HFFc6 (cell line): ENCODE results near the gene FGA. TPM values are rescaled to one million over a fixed set of nuclear protein-coding genes. Genes with fewer than 3 reads are reported as not detected.
A peak's percentile ranks its signal among the peaks of the same experiment; 100 is the strongest.

Experiments
- DNase-seq: peaks from one replicate; pipeline ENCODE4 v3.0.0-alpha.2; 2018
- H3K27ac Mint-ChIP-seq: 2 replicates; pipeline ENCODE4 v1.8.0; 2020; ENCODE audit warnings: mild to moderate bottlenecking, mixed read lengths
- H3K27me3 Mint-ChIP-seq: 2 replicates; pipeline ENCODE4 v1.8.0; 2021; ENCODE audit warnings: mild to moderate bottlenecking, moderate library complexity, mixed read lengths; ENCODE audit not compliant: insufficient read depth
- H3K36me3 Mint-ChIP-seq: 2 replicates; pipeline ENCODE4 v1.8.0; 2021; ENCODE audit warnings: low read depth, mixed read lengths
- H3K4me1 Mint-ChIP-seq: 2 replicates; pipeline ENCODE4 v1.8.0; 2020; ENCODE audit warnings: low read depth, mixed read lengths
- H3K4me3 Mint-ChIP-seq: 2 replicates; pipeline ENCODE4 v1.8.0; 2020; ENCODE audit warnings: mild to moderate bottlenecking, moderate library complexity, mixed read lengths
- H3K9me3 Mint-ChIP-seq: 2 replicates; pipeline ENCODE4 v1.8.0; 2020; ENCODE audit warnings: mild to moderate bottlenecking, mixed read lengths
- CTCF ChIP-seq: fragments of 200-600 bp; sonication (generic); IDR thresholded peaks from 2 replicates; pipeline ENCODE4 v1.5.0; 2021; ENCODE audit warnings: antibody characterized with exemption, mild to moderate bottlenecking
- total RNA-seq, 6 experiments: library from RNA; stranded (reverse); fragmentation: NEBNext Ultra II Directional; extraction: Animal tissue kit (Norgen Biotek cat#: 25700); gene quantifications; 2 replicates in 1 of 6; 3 replicates in 5 of 6; pipeline ENCODE4 v1.2.3, GENCODE V29; 2021

The FGA gene
- total RNA-seq, 6 experiments from 2014 or later, result not detected

- Mint-ChIP-seq H3K9me3 (no peaks in the 10 kb centered on the region), H3K4me3 (no peak overlapping the region), H3K4me1 (peaks cover 4% of the 10 kb centered on the region; the same call in 1 of the 2 replicates), H3K36me3 (no peaks in the 10 kb centered on the region), H3K27me3 (no peaks in the 10 kb centered on the region; the same call in 1 of the 2 replicates), H3K27ac (no peak overlapping the region)
- no peak for DNase-seq
- no peak for TF ChIP-seq CTCF
Observed at GRCh38 chr4:154625971-154626370, 35.4 kb upstream of the FGA start.

GRCh38 chr4:154623995-154624394 is 33.5 kb upstream of the FGA start:
- no peak overlapping the region for H3K4me3 Mint-ChIP-seq
- TF ChIP-seq CTCF, result no peak
- H3K9me3 Mint-ChIP-seq, result no peaks in the 10 kb centered on the region
- no peaks in the 10 kb centered on the region for H3K36me3 Mint-ChIP-seq
- no peak overlapping the region for H3K27ac Mint-ChIP-seq
- no peaks in the 10 kb centered on the region; the same call in 1 of the 2 replicates for H3K27me3 Mint-ChIP-seq
- DNase-seq, result no peak
- H3K4me1 Mint-ChIP-seq, result peaks cover 4% of the 10 kb centered on the region; the same call in 1 of the 2 replicates

- H3K9me3 Mint-ChIP-seq, result no peaks in the 10 kb centered on the region
- no peak overlapping the region for H3K27ac Mint-ChIP-seq
- no peak for DNase-seq
Observed at GRCh38 chr4:154623436-154623835, 32.9 kb upstream of the FGA start.

GRCh38 chr4:154622598-154622997 is 32.1 kb upstream of the FGA start:
- no peaks in the 10 kb centered on the region for H3K36me3 Mint-ChIP-seq
- H3K4me3 Mint-ChIP-seq, result no peak overlapping the region
- DNase-seq, result peak; percentile 46
- H3K9me3 Mint-ChIP-seq, result no peaks in the 10 kb centered on the region
- peaks cover 4% of the 10 kb centered on the region; the same call in 1 of the 2 replicates for H3K4me1 Mint-ChIP-seq
- no peak overlapping the region for H3K27ac Mint-ChIP-seq
- H3K27me3 Mint-ChIP-seq, result no peaks in the 10 kb centered on the region; the same call in 1 of the 2 replicates
- peak; percentile 78 for TF ChIP-seq CTCF

More at GRCh38 chr4:154623436-154623835, 32.9 kb upstream of the FGA start:
- Mint-ChIP-seq H3K27me3 (no peaks in the 10 kb centered on the region; the same call in 1 of the 2 replicates), H3K4me1 (peaks cover 4% of the 10 kb centered on the region; the same call in 1 of the 2 replicates), H3K36me3 (no peaks in the 10 kb centered on the region), H3K4me3 (no peak overlapping the region)
- TF ChIP-seq CTCF, result no peak

- Mint-ChIP-seq H3K4me1 (no peaks in the 10 kb centered on the region), H3K4me3 (no peak overlapping the region), H3K36me3 (no peaks in the 10 kb centered on the region), H3K27ac (no peak overlapping the region), H3K9me3 (no peaks in the 10 kb centered on the region), H3K27me3 (no peaks in the 10 kb centered on the region; the same call in 1 of the 2 replicates)
- TF ChIP-seq CTCF, result no peak
- DNase-seq, result no peak
Observed at GRCh38 chr4:154620111-154620510, 29.6 kb upstream of the FGA start.
